SU-DHL-6 (cell line): Measurements from ENCODE around the gene NEBL.

ENCODE experiments used
- H2AFZ ChIP-seq: fragments of 200-600 bp; sonication (generic); 2 replicates; pipeline ENCODE4 v1.6.1; 2014; ENCODE audit warnings: low read depth, mild to moderate bottlenecking, moderate library complexity, mixed read lengths, antibody characterized with exemption, low read length; ENCODE audit not compliant: severe bottlenecking
- H3F3A ChIP-seq: fragments of 200-600 bp; shearing (Covaris generic); 2 replicates; pipeline ENCODE4 v1.6.0; 2016; ENCODE audit warnings: antibody characterized with exemption, mild to moderate bottlenecking; ENCODE audit not compliant: insufficient read depth
- H3K27ac ChIP-seq: fragments of 200-600 bp; sonication (generic); 2 replicates; pipeline ENCODE4 v1.5.1; 2016; ENCODE audit warnings: low read depth, mild to moderate bottlenecking, low read length, moderate library complexity, mixed read lengths
- H3K27me3 ChIP-seq: fragments of 200-600 bp; sonication (generic), shearing (Covaris generic); 2 replicates; pipeline ENCODE4 v1.6.0; 2014; ENCODE audit warnings: mild to moderate bottlenecking, low read length
- H3K36me3 ChIP-seq: fragments of 200-600 bp; sonication (generic); 2 replicates; pipeline ENCODE4 v1.6.1; 2014; ENCODE audit warnings: mild to moderate bottlenecking, low read length, mixed read lengths
- H3K4me2 ChIP-seq: fragments of 300-600, 200-600 bp; shearing (Covaris generic), sonication (generic); 2 replicates; pipeline ENCODE4 v1.6.0; 2014; ENCODE audit warnings: low read length, low read depth, mild to moderate bottlenecking; ENCODE audit not compliant: poor library complexity, severe bottlenecking
- H3K4me3 ChIP-seq: fragments of 200-600 bp; sonication (generic); 2 replicates; pipeline ENCODE4 v1.5.1; 2014; ENCODE audit warnings: antibody characterized with exemption, low read length, mild to moderate bottlenecking, mixed read lengths; ENCODE audit not compliant: insufficient read depth, poor library complexity, severe bottlenecking
- H3K79me2 ChIP-seq: fragments of 200-600 bp; sonication (generic); 2 replicates; pipeline ENCODE4 v1.6.1; 2014; ENCODE audit warnings: mild to moderate bottlenecking, low read length, moderate library complexity; ENCODE audit not compliant: insufficient read depth
- H3K9ac ChIP-seq: fragments of 200-600 bp; sonication (generic); 2 replicates; pipeline ENCODE4 v1.7.0; 2014; ENCODE audit warnings: mild to moderate bottlenecking, low read length
- H3K9me2 ChIP-seq: fragments of 200-600 bp; sonication (generic); replicated peaks from 2 replicates; pipeline ENCODE4 v1.6.1; 2014; ENCODE audit warnings: low read length; ENCODE audit not compliant: insufficient read depth
- H3K9me3 ChIP-seq: fragments of 200-600 bp; sonication (generic); 2 replicates; pipeline ENCODE4 v1.6.1; 2014; ENCODE audit warnings: low read length, mixed read lengths; ENCODE audit not compliant: insufficient read depth
- H4K20me1 ChIP-seq: fragments of 200-600 bp; sonication (generic); 2 replicates; pipeline ENCODE4 v1.6.1; 2014; ENCODE audit warnings: low read depth, mild to moderate bottlenecking, antibody characterized with exemption, low read length, moderate library complexity, mixed read lengths
- EZH2phosphoT487 ChIP-seq: fragments of 200-600 bp; sonication (generic), shearing (Covaris generic); conservative IDR thresholded peaks from 2 replicates; pipeline ENCODE4 v1.6.1; 2018; ENCODE audit warnings: mild to moderate bottlenecking, antibody characterized with exemption, low read length, moderate library complexity, mixed read lengths
- TF ChIP-seq, protein P1 (sequence below): fragments of 200-600 bp; sonication (generic); IDR thresholded peaks from one replicate; pipeline ENCODE4 v1.5.1; 2017; ENCODE audit warnings: antibody characterized with exemption, mild to moderate bottlenecking, low read length, moderate library complexity; ENCODE audit not compliant: insufficient read depth, poor library complexity, severe bottlenecking

Gene NEBL

DNA sequence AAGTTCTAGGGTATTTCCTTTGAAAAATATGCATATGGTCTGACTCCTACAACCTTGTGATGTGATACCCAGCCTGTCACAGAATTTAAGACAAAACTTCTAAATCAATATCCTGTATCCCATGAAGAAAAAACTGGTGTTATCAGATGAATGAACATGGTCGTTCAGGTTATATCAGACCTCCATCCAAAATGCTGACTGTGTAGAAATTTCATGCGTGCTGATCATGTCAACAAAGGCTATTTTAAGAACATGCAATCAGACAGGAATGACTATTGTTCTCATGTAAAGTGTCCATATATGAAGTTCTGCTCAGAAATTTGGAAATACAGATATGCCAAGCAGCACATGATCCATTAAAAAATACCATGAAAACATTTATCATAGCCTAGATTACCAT lies 62.3 kb downstream of the NEBL start:
- no peak overlapping the region for H3K27ac ChIP-seq
- H3K4me3 ChIP-seq: no peak overlapping the region
- no peak overlapping the region for H2AFZ ChIP-seq
- no peaks in the 10 kb centered on the region for H3K27me3 ChIP-seq
- no peaks in the 10 kb centered on the region for H3K79me2 ChIP-seq
- no peak overlapping the region for H3K9ac ChIP-seq
- no peaks in the 10 kb centered on the region for H3K36me3 ChIP-seq
- no peaks in the 10 kb centered on the region for H3K9me2 ChIP-seq
- no peaks in the 10 kb centered on the region for H3F3A ChIP-seq
- no peaks in the 10 kb centered on the region for H4K20me1 ChIP-seq
- H3K4me2 ChIP-seq: no peak overlapping the region
- no peaks in the 10 kb centered on the region for H3K9me3 ChIP-seq
- TF ChIP-seq, protein P1, sequence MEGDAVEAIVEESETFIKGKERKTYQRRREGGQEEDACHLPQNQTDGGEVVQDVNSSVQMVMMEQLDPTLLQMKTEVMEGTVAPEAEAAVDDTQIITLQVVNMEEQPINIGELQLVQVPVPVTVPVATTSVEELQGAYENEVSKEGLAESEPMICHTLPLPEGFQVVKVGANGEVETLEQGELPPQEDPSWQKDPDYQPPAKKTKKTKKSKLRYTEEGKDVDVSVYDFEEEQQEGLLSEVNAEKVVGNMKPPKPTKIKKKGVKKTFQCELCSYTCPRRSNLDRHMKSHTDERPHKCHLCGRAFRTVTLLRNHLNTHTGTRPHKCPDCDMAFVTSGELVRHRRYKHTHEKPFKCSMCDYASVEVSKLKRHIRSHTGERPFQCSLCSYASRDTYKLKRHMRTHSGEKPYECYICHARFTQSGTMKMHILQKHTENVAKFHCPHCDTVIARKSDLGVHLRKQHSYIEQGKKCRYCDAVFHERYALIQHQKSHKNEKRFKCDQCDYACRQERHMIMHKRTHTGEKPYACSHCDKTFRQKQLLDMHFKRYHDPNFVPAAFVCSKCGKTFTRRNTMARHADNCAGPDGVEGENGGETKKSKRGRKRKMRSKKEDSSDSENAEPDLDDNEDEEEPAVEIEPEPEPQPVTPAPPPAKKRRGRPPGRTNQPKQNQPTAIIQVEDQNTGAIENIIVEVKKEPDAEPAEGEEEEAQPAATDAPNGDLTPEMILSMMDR: no peak
- TF ChIP-seq EZH2phosphoT487: no peak

DNA sequence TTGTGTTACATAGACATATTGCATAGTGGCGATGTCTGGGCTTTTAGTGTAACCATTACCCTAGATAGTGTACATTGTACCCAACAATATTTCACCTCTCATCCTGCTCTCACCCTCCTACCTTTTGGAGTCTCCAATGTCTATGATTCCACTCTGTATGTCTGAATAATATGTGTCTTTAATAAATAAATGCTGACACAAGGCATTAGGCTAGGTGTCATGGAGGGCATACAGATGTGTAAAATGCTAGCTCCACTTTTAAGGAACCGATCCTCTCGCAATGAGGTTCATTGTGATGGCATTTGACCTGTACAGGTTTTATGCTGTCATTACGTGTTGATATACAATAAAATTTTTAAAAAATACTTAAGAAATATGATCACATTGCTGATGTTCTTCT lies 74.3 kb downstream of the NEBL start:
- Histone ChIP-seq H3K9ac (no peak overlapping the region), H3K79me2 (no peaks in the 10 kb centered on the region)
- TF ChIP-seq, protein P1: no peak
- no peak for TF ChIP-seq EZH2phosphoT487

DNA sequence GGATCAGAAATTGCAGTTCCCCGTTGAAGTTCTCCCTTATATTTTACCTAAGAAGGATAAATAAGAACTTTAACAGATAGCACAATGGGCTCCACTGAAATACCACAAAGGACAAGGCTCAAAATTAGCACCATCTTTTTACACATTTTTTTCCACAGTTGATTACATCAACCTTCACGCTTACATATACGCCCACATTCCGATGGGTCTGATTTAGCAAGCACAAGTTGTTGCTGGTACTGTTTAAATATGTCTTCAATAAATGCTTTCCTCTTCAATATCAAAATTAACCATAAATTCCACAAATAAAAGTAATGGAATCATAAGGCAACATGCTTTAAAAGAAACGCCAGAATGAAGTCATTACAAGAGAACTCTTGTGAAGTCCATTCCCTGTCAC lies 79.5 kb downstream of the NEBL start:
- no peaks in the 10 kb centered on the region for H3K36me3 ChIP-seq
- no peaks in the 10 kb centered on the region for H3K79me2 ChIP-seq
- no peak overlapping the region for H3K27ac ChIP-seq
- no peaks in the 10 kb centered on the region for H3K9me2 ChIP-seq
- no peaks in the 10 kb centered on the region for H3K27me3 ChIP-seq
- no peak for TF ChIP-seq EZH2phosphoT487
- TF ChIP-seq, protein P1: no peak
- H2AFZ ChIP-seq: no peak overlapping the region
- no peaks in the 10 kb centered on the region for H3F3A ChIP-seq
- no peak overlapping the region for H3K4me2 ChIP-seq
- no peaks in the 10 kb centered on the region for H3K9me3 ChIP-seq
- H3K9ac ChIP-seq: no peak overlapping the region
- no peaks in the 10 kb centered on the region for H4K20me1 ChIP-seq
- no peak overlapping the region for H3K4me3 ChIP-seq

More for the DNA sequence above, 74.3 kb downstream of the NEBL start:
- H3K4me2 ChIP-seq: no peak overlapping the region
- no peaks in the 10 kb centered on the region for H3K9me3 ChIP-seq
- no peak overlapping the region for H3K4me3 ChIP-seq
- no peaks in the 10 kb centered on the region for H3F3A ChIP-seq
- no peak overlapping the region for H3K27ac ChIP-seq
- no peaks in the 10 kb centered on the region for H4K20me1 ChIP-seq
- no peaks in the 10 kb centered on the region for H3K9me2 ChIP-seq
- no peaks in the 10 kb centered on the region for H3K27me3 ChIP-seq
- H3K36me3 ChIP-seq: no peaks in the 10 kb centered on the region
- no peak overlapping the region for H2AFZ ChIP-seq

DNA sequence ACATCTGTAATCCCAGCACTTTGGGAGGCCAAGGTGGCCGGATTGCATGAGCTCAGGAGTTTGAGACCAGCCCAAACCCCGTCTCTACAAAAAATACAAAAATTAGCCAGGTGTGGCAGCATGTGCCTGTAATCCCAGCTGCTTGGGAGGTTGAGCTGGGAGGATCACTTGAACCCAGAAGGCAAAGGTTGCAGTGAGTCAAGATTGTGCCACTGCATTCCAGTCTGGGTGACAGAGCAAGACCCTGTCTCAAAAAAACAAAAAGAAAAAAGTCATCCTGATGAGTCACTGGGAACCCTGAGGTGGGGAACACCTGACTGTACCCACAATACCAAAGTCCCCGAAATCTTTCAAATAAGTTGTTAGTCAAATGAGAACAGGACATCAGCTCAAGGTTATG lies 80.0 kb downstream of the NEBL start:
- no peak overlapping the region for H2AFZ ChIP-seq
- H3K9me3 ChIP-seq: no peaks in the 10 kb centered on the region
- no peak overlapping the region for H3K4me2 ChIP-seq
- H4K20me1 ChIP-seq: no peaks in the 10 kb centered on the region
- no peak overlapping the region for H3K27ac ChIP-seq
- no peaks in the 10 kb centered on the region for H3F3A ChIP-seq
- no peaks in the 10 kb centered on the region for H3K27me3 ChIP-seq
- H3K79me2 ChIP-seq: no peaks in the 10 kb centered on the region
- H3K9me2 ChIP-seq: no peaks in the 10 kb centered on the region
- H3K36me3 ChIP-seq: no peaks in the 10 kb centered on the region
- TF ChIP-seq EZH2phosphoT487: no peak
- TF ChIP-seq, protein P1: no peak
- H3K4me3 ChIP-seq: no peak overlapping the region
- H3K9ac ChIP-seq: no peak overlapping the region
